ENCODE data around the gene NLRP13.

GRCh38 chr19:55956431-55956830 lies 24.3 kb upstream of the NLRP13 start:
- TF ChIP-seq, protein P1, sequence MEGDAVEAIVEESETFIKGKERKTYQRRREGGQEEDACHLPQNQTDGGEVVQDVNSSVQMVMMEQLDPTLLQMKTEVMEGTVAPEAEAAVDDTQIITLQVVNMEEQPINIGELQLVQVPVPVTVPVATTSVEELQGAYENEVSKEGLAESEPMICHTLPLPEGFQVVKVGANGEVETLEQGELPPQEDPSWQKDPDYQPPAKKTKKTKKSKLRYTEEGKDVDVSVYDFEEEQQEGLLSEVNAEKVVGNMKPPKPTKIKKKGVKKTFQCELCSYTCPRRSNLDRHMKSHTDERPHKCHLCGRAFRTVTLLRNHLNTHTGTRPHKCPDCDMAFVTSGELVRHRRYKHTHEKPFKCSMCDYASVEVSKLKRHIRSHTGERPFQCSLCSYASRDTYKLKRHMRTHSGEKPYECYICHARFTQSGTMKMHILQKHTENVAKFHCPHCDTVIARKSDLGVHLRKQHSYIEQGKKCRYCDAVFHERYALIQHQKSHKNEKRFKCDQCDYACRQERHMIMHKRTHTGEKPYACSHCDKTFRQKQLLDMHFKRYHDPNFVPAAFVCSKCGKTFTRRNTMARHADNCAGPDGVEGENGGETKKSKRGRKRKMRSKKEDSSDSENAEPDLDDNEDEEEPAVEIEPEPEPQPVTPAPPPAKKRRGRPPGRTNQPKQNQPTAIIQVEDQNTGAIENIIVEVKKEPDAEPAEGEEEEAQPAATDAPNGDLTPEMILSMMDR (optimal IDR thresholded peaks at IDR 0.05 in 1 of 3, IDR thresholded peaks at IDR 0.05 in 1 of 3, conservative IDR thresholded peaks at IDR 0.05 in 1 of 3; ENCODE audit: extremely low read depth in 1 of 3, insufficient read depth in 2 of 3, low read length in 3 of 3), result no peak
- TF ChIP-seq EZH2 (IDR thresholded peaks at IDR 0.05; ENCODE audit: low read length), result no peak

All from keratinocyte (primary cell).